Muscle layer of duodenum (tissue), 2 donors: ENCODE data around the gene PIK3CD.
"Not testable (repeated sequence)": the region's sequence is repeated elsewhere in the genome, so short reads cannot be mapped to it uniquely, and the experiment has no call there.

ENCODE experiments used
- H3K27ac ChIP-seq: one replicate; pipeline ENCODE4 v1.7.0; 2013; ENCODE audit warnings: mild to moderate bottlenecking, low read length
- H3K27me3 ChIP-seq: one replicate; pipeline ENCODE4 v1.7.0; 2013; ENCODE audit warnings: low read depth, mild to moderate bottlenecking, control low read depth, low read length
- H3K36me3 ChIP-seq, 2 donors: one replicate each; pipeline ENCODE4 v1.7.0; 2013; ENCODE audit warnings: low read length in 2 of 2, control low read depth in 1 of 2, mild to moderate bottlenecking in 1 of 2; ENCODE audit not compliant: insufficient read depth in 2 of 2, control insufficient read depth in 1 of 2
- H3K4me1 ChIP-seq, 2 donors: one replicate each; pipeline ENCODE4 v1.7.0; 2013; ENCODE audit warnings: low read length in 2 of 2, mild to moderate bottlenecking in 2 of 2, control low read depth in 1 of 2, moderate library complexity in 1 of 2; ENCODE audit not compliant: insufficient read depth in 2 of 2, control insufficient read depth in 1 of 2
- H3K4me3 ChIP-seq, 2 donors: one replicate each; pipeline ENCODE4 v1.7.0; 2013; ENCODE audit warnings: low read length in 2 of 2, low read depth in 1 of 2, mild to moderate bottlenecking in 1 of 2
- H3K9me3 ChIP-seq, 2 donors: one replicate each; pipeline ENCODE4 v1.7.0; 2013; ENCODE audit warnings: low read length in 2 of 2, control low read depth in 1 of 2, mild to moderate bottlenecking in 1 of 2; ENCODE audit not compliant: control insufficient read depth in 1 of 2
- donor health status: healthy.

PIK3CD gene

GRCh38 chr1:9696793-9697192, 45.3 kb downstream of the PIK3CD start:
- H3K4me3 ChIP-seq, result no peak overlapping the region
- H3K27ac ChIP-seq, result no peak overlapping the region
- no peaks in the 10 kb centered on the region for H3K27me3 ChIP-seq
- H3K36me3 ChIP-seq, result no peaks in the 10 kb centered on the region
- no peaks in the 10 kb centered on the region for H3K9me3 ChIP-seq
- H3K4me1 ChIP-seq, result no peaks in the 10 kb centered on the region

GRCh38 chr1:9699361-9699760, 47.8 kb downstream of the PIK3CD start:
- no peak overlapping the region for H3K27ac ChIP-seq
- H3K27me3 ChIP-seq, result no peaks in the 10 kb centered on the region
- no peaks in the 10 kb centered on the region for H3K9me3 ChIP-seq
- H3K4me3 ChIP-seq, result no peak overlapping the region
- H3K4me1 ChIP-seq, result no peaks in the 10 kb centered on the region
- no peaks in the 10 kb centered on the region for H3K36me3 ChIP-seq

- no peak overlapping the region for H3K27ac ChIP-seq
- H3K4me3 ChIP-seq, result no peak overlapping the region
- no peaks in the 10 kb centered on the region for H3K9me3 ChIP-seq
- H3K27me3 ChIP-seq, result no peaks in the 10 kb centered on the region
- no peaks in the 10 kb centered on the region for H3K4me1 ChIP-seq
- H3K36me3 ChIP-seq, result no peaks in the 10 kb centered on the region
Observed at GRCh38 chr1:9700340-9700739, 48.8 kb downstream of the PIK3CD start.

GRCh38 chr1:9701665-9702064, 50.1 kb downstream of the PIK3CD start:
- H3K4me1 ChIP-seq, result no peaks in the 10 kb centered on the region
- H3K9me3 ChIP-seq, result no peaks in the 10 kb centered on the region
- no peak overlapping the region for H3K4me3 ChIP-seq
- no peaks in the 10 kb centered on the region for H3K27me3 ChIP-seq
- H3K27ac ChIP-seq, result no peak overlapping the region
- no peaks in the 10 kb centered on the region for H3K36me3 ChIP-seq

- Histone ChIP-seq H3K27me3 (no peaks in the 10 kb centered on the region), H3K4me1 (no peaks in the 10 kb centered on the region), H3K9me3 (no peaks in the 10 kb centered on the region), H3K4me3 (no peak overlapping the region), H3K36me3 (no peaks in the 10 kb centered on the region), H3K27ac (no peak overlapping the region)
Observed at GRCh38 chr1:9703165-9703509, 51.6 kb downstream of the PIK3CD start.

- no peak overlapping the region for H3K27ac ChIP-seq
- no peak overlapping the region for H3K4me3 ChIP-seq
- no peaks in the 10 kb centered on the region for H3K27me3 ChIP-seq
- H3K36me3 ChIP-seq, result no peaks in the 10 kb centered on the region
- no peaks in the 10 kb centered on the region for H3K9me3 ChIP-seq
- H3K4me1 ChIP-seq, result no peaks in the 10 kb centered on the region
Observed at GRCh38 chr1:9703681-9704080, 52.1 kb downstream of the PIK3CD start.

- Histone ChIP-seq H3K4me1 (no peaks in the 10 kb centered on the region), H3K9me3 (no peaks in the 10 kb centered on the region), H3K36me3 (no peaks in the 10 kb centered on the region), H3K27me3 (no peaks in the 10 kb centered on the region), H3K27ac (no peak overlapping the region), H3K4me3 (no peak overlapping the region)
Observed at GRCh38 chr1:9705337-9706093, 54.0 kb downstream of the PIK3CD start.

- no peaks in the 10 kb centered on the region for H3K27me3 ChIP-seq
- no peaks in the 10 kb centered on the region for H3K36me3 ChIP-seq
- no peak overlapping the region for H3K27ac ChIP-seq
- no peak overlapping the region for H3K4me3 ChIP-seq
- no peaks in the 10 kb centered on the region for H3K9me3 ChIP-seq
- no peaks in the 10 kb centered on the region for H3K4me1 ChIP-seq
Observed at GRCh38 chr1:9706178-9706577, 54.6 kb downstream of the PIK3CD start.

GRCh38 chr1:9710037-9710436, 58.5 kb downstream of the PIK3CD start:
- Histone ChIP-seq H3K36me3 (no peaks in the 10 kb centered on the region), H3K4me3 (no peak overlapping the region), H3K9me3 (no peaks in the 10 kb centered on the region), H3K27ac (no peak overlapping the region), H3K27me3 (no peaks in the 10 kb centered on the region), H3K4me1 (no peaks in the 10 kb centered on the region)

- Histone ChIP-seq H3K4me1 (no peaks in the 10 kb centered on the region), H3K27me3 (no peaks in the 10 kb centered on the region), H3K4me3 (no peak overlapping the region), H3K36me3 (peaks cover 0 to 15% of the 10 kb centered on the region in 2 donors), H3K9me3 (no peaks in the 10 kb centered on the region), H3K27ac (no peak overlapping the region)
Observed at GRCh38 chr1:9711466-9712020, 60.0 kb downstream of the PIK3CD start.

GRCh38 chr1:9712767-9713166, 61.2 kb downstream of the PIK3CD start:
- H3K36me3 ChIP-seq, result peaks cover 0 to 20% of the 10 kb centered on the region in 2 donors
- H3K27ac ChIP-seq, H3K4me3 ChIP-seq, H3K9me3 ChIP-seq, H3K4me1 ChIP-seq, H3K27me3 ChIP-seq: not testable (repeated sequence)

GRCh38 chr1:9714257-9714718, 62.8 kb downstream of the PIK3CD start:
- H3K9me3 ChIP-seq, result no peaks in the 10 kb centered on the region
- H3K27me3 ChIP-seq, result no peaks in the 10 kb centered on the region
- H3K27ac ChIP-seq, result no peak overlapping the region
- peaks cover 0 to 3% of the 10 kb centered on the region in 2 donors for H3K4me1 ChIP-seq
- peaks cover 0 to 20% of the 10 kb centered on the region in 2 donors for H3K36me3 ChIP-seq
- H3K4me3 ChIP-seq, result no peak overlapping the region
